HepG2 (cell line): ENCODE data around the gene DUSP7. TPM values are rescaled to one million over a fixed set of nuclear protein-coding genes. Genes with fewer than 3 reads are reported as not detected.

ENCODE experiments used
- ATAC-seq: fragments of 200-7000 bp; cut with Tn5 transposase; 3 replicates; pipeline ENCODE4 v1.9.1; 2020; ENCODE audit warnings: mild to moderate bottlenecking, moderate library complexity
- BruUV-seq: library from RNA; stranded (reverse); fragments of 400-500 nt; replicated peaks from 2 replicates; lab custom pipeline; 2021; lab: Mats Ljungman, UMichigan
- CTCF ChIA-PET: fragments of 300-600 bp; formaldehyde crosslinking; extraction: SDS; loops from one replicate; lab custom pipeline; 2021; ENCODE audit warnings: low total read pairs, inconsistent platforms, low intra/inter-chr PET ratio; lab: Yijun Ruan, JAX
- POLR2A ChIA-PET: fragments of 350-600 bp; sonication (Branson Sonifier 250); formaldehyde crosslinking; loops from one replicate; lab custom pipeline; 2020; ENCODE audit warnings: antibody characterized with exemption, inconsistent platforms; lab: Yijun Ruan, JAX
- DNase-seq: peaks from one replicate; pipeline ENCODE4 v3.0.0-alpha.2; 2015; ENCODE audit warnings: low spot score
- FAIRE-seq: peaks from 3 replicates; lab custom pipeline; 2011; peaks lifted over from hg19 to GRCh38; lab: Jason Lieb, UNC
- H2AFZ ChIP-seq: one replicate; pipeline ENCODE4 v1.6.1; 2011; ENCODE audit warnings: low read length, inconsistent platforms
- H3K27ac ChIP-seq: fragments of 300-600 bp; 3 replicates; pipeline ENCODE4 v1.8.0; 2011; ENCODE audit warnings: mixed run types, mild to moderate bottlenecking, mixed read lengths, low read length, inconsistent platforms; ENCODE audit not compliant: insufficient read depth; ENCODE audit errors: extremely low read length
- H3K27me3 ChIP-seq, 2 experiments: fragments of 200-600 bp in 1 of 2; 2 replicates in 1 of 2; 3 replicates in 1 of 2; pipeline versions ENCODE4 v1.6.0 to v1.8.0; 2011; ENCODE audit warnings: low read length in 2 of 2, mild to moderate bottlenecking in 2 of 2, moderate library complexity in 2 of 2, inconsistent platforms in 1 of 2; ENCODE audit not compliant: insufficient read depth in 2 of 2, control insufficient read depth in 1 of 2
- H3K36me3 ChIP-seq, 2 experiments: fragments of 200-600 bp in 1 of 2; replicated peaks in 1 of 2; 2 replicates in 1 of 2; 3 replicates in 1 of 2; pipeline versions ENCODE4 v1.5.1 to v1.8.0; 2011; ENCODE audit warnings: low read length in 2 of 2, inconsistent platforms in 1 of 2; ENCODE audit not compliant: insufficient read depth in 2 of 2, control insufficient read depth in 1 of 2
- H3K4me1 ChIP-seq: 2 replicates; pipeline ENCODE4 v1.5.1; 2012; ENCODE audit warnings: low read length, inconsistent platforms; ENCODE audit not compliant: insufficient read depth
- H3K4me2 ChIP-seq: 2 replicates; pipeline ENCODE4 v1.6.0; 2011; ENCODE audit warnings: low read depth, low read length, inconsistent platforms
- H3K4me3 ChIP-seq, 3 experiments: fragments of 200-600 bp in 1 of 3; sonication (generic), shearing (Covaris generic) in 1 of 3; replicated peaks in 1 of 3; 2 replicates each; pipeline ENCODE4 v1.5.1; 2011 to 2016; ENCODE audit warnings: low read length in 3 of 3, inconsistent platforms in 2 of 3, low read depth in 2 of 3, mild to moderate bottlenecking in 2 of 3, control low read depth in 1 of 3, mixed read lengths in 1 of 3; ENCODE audit not compliant: insufficient read depth in 1 of 3
- H3K79me2 ChIP-seq: one replicate; pipeline ENCODE4 v1.6.1; 2011; ENCODE audit warnings: low read length, inconsistent platforms; ENCODE audit not compliant: insufficient read depth
- H3K9ac ChIP-seq: 2 replicates; pipeline ENCODE4 v1.6.0; 2011; ENCODE audit warnings: mild to moderate bottlenecking, low read depth, low read length, inconsistent platforms; ENCODE audit not compliant: insufficient read depth
- H3K9me3 ChIP-seq: 2 replicates; pipeline ENCODE4 v1.5.1; 2012; ENCODE audit warnings: mild to moderate bottlenecking, low read length
- H4K20me1 ChIP-seq: 2 replicates; pipeline ENCODE4 v1.6.0; 2011; ENCODE audit warnings: inconsistent platforms, mild to moderate bottlenecking, low read length, moderate library complexity; ENCODE audit not compliant: insufficient read depth
- GLI4 ChIP-seq: sonication (generic); formaldehyde crosslinking; IDR thresholded peaks from 2 replicates; pipeline ENCODE4 v1.5.1; 2020; ENCODE audit warnings: missing genetic modification reagents, mild to moderate bottlenecking, moderate library complexity, borderline replicate concordance
- HIVEP1 ChIP-seq: sonication (generic); formaldehyde crosslinking; IDR thresholded peaks from 2 replicates; pipeline ENCODE4 v1.4.0; 2020; ENCODE audit warnings: mild to moderate bottlenecking, missing genetic modification reagents
- ISL2 ChIP-seq: sonication (generic); formaldehyde crosslinking; IDR thresholded peaks from 2 replicates; pipeline ENCODE4 v1.5.0; 2020; ENCODE audit warnings: missing genetic modification reagents
- KDM5A ChIP-seq: fragments of 200-600 bp; sonication (generic); IDR thresholded peaks from 2 replicates; pipeline ENCODE4 v1.7.0; 2018; ENCODE audit warnings: antibody characterized with exemption, mild to moderate bottlenecking, low read length, borderline replicate concordance
- MEF2D ChIP-seq: sonication (generic); formaldehyde crosslinking; IDR thresholded peaks from 2 replicates; pipeline ENCODE4 v1.5.1; 2020; ENCODE audit warnings: mild to moderate bottlenecking, missing genetic modification reagents
- TCF7 ChIP-seq: sonication (generic); IDR thresholded peaks from 2 replicates; pipeline ENCODE4 v1.6.1; 2016; ENCODE audit warnings: antibody characterized with exemption, low read depth
- ZBTB7A ChIP-seq: sonication (generic); formaldehyde crosslinking; IDR thresholded peaks from 2 replicates; pipeline ENCODE4 v1.8.0; 2022; ENCODE audit warnings: mild to moderate bottlenecking, missing genetic modification reagents
- ZNF17 ChIP-seq: sonication (generic); formaldehyde crosslinking; IDR thresholded peaks from 2 replicates; pipeline ENCODE4 v1.5.0; 2020; ENCODE audit warnings: mild to moderate bottlenecking, missing genetic modification reagents
- ZNF746 ChIP-seq: sonication (generic); formaldehyde crosslinking; IDR thresholded peaks from 2 replicates; pipeline ENCODE4 v1.8.0; 2022; ENCODE audit warnings: mild to moderate bottlenecking, missing genetic modification reagents
- ZNF766 ChIP-seq: sonication (generic); formaldehyde crosslinking; IDR thresholded peaks from 2 replicates; pipeline ENCODE4 v1.5.0; 2020; ENCODE audit warnings: missing genetic modification reagents, borderline replicate concordance
- WGBS: methylation state at CpG from one replicate; pipeline ENCODE4 v1.1.6; 2017; ENCODE audit warnings: low lambda C conversion rate; 5-methylcytosine and 5-hydroxymethylcytosine counted together
- in situ Hi-C: cut with HindIII; loops from 2 replicates; pipeline ENCODE4 v1.10.0; 2017; ENCODE audit warnings: low pct_unique_long_range_greater_than_20kb; ENCODE audit not compliant: extremely low pct_ligation_motif_present
- intact Hi-C: fragments of 100-400 bp; cut with micrococcal nuclease; formaldehyde crosslinking; loops from one replicate; pipeline ENCODE4 v1.10.0; 2022; ENCODE audit not compliant: unreplicated experiment
- polyA plus RNA-seq, 8 experiments: library from polyadenylated mRNA; depleted of rRNA in 3 of 8; stranded (reverse) in 7 of 8; unstranded in 1 of 8; fragments of >200 nt; fragmentation: Illumina TruSeq in 4 of 8; extraction: Trizol in 4 of 8; gene quantifications; 2 replicates each; pipeline versions ENCODE4 v1.2.1 to v1.2.3, GENCODE V29; 2011 to 2016; ENCODE audit warnings: low read depth in 4 of 8, missing spikeins in 1 of 8, mixed read lengths in 1 of 8; ENCODE audit not compliant: insufficient read depth in 1 of 8
- total RNA-seq, 5 experiments: library from RNA; depleted of rRNA; stranded (reverse); fragments of >200 nt; fragmentation: Illumina TruSeq; extraction: Trizol; gene quantifications; 2 replicates each; pipeline ENCODE4 v1.2.3, GENCODE V29; 2016; ENCODE audit warnings: low read depth in 1 of 5
- TF ChIP-seq, protein P1 (sequence below): sonication (generic); formaldehyde crosslinking; IDR thresholded peaks from 2 replicates; pipeline ENCODE4 v1.8.1; 2022; ENCODE audit warnings: low read depth, mild to moderate bottlenecking, missing genetic modification reagents
- TF ChIP-seq, protein P2 (sequence below): sonication (generic); formaldehyde crosslinking; IDR thresholded peaks from 2 replicates; pipeline ENCODE4 v1.8.0; 2022; ENCODE audit warnings: missing genetic modification reagents, low read depth, mild to moderate bottlenecking, borderline replicate concordance
- TF ChIP-seq, protein P3 (sequence below): sonication (generic); formaldehyde crosslinking; IDR thresholded peaks from 2 replicates; pipeline ENCODE4 v1.5.0; 2020; ENCODE audit warnings: mild to moderate bottlenecking, missing genetic modification reagents
- TF ChIP-seq, protein P4 (sequence below): sonication (generic); formaldehyde crosslinking; IDR thresholded peaks from 2 replicates; pipeline ENCODE4 v1.8.1; 2023; ENCODE audit warnings: mild to moderate bottlenecking, missing genetic modification reagents
- TF ChIP-seq, protein P5 (sequence below): sonication (generic); formaldehyde crosslinking; IDR thresholded peaks from 2 replicates; pipeline ENCODE4 v1.4.0; 2020; ENCODE audit warnings: missing genetic modification reagents

Gene DUSP7
- total and polyA plus RNA-seq, 2 of the 13 experiments (the other 11 are each of a cell fraction or from before 2014, with no cell fraction given), result 6.6 to 8.8 TPM

DNA sequence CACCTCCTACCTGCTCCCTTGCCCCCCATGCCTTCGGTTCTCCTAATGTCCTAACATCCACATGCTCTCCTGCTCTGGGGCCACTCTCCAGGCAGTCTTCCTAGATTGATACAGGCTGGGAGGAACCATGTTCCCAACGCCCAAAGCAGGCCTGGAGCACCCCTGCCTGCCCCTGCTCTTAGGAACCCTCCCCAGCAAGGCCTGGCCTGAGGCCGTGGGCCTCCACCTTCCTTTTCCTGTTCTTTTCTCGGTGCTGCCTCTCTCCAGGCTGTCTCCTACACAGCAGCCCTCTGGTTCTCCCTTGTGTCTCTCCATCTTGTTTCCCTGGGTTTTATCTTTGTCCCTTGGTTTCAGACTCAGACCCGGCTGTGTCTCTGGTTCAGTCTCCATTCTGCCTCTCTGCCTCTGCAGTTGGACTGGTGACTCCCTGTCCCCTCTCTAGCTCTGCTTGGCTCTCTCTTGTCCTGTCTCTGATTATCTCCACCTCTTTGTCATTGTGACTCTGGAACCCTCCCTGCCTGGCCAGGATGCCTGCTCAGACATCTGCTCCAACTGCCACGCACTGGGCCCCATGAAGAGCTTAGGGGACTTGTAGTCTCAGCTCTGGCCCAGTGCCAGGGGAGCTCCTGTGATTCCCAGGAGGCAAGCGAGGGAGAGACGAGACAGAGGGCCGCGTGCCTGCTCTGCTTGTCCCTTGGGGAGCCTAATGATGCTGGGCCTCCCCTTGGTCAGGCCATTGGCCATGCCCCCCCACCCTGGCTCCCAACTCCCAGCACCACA lies 34.7 kb downstream of the DUSP7 start:
- no peak overlapping the region for H3K9ac ChIP-seq
- no peaks in the 10 kb centered on the region for H3K36me3 ChIP-seq
- H3K27ac ChIP-seq, result no peak overlapping the region
- ATAC-seq (no peak), DNase-seq (no peak), FAIRE-seq (no peak)
- H3K9me3 ChIP-seq, result no peaks in the 10 kb centered on the region
- CTCF ChIA-PET, result no interaction called here
- WGBS, result 27% methylated on average over 6 of the region's 10 CpGs
- H3K27me3 ChIP-seq, result peaks cover 0 to 70% of the 10 kb centered on the region in 2 experiments; a peak in 4 of 5 replicates
- in situ Hi-C loops (no loop called here), intact Hi-C loops (no loop called here)
- POLR2A ChIA-PET, result no interaction called here
- H4K20me1 ChIP-seq, result no peaks in the 10 kb centered on the region
- H3K79me2 ChIP-seq, result no peaks in the 10 kb centered on the region
- peaks cover 61% of the 10 kb centered on the region for H3K4me1 ChIP-seq
- H3K4me3 ChIP-seq, result no peak overlapping the region
- no peak overlapping the region for H3K4me2 ChIP-seq
- no TSS peak for BruUV-seq
- no peak overlapping the region for H2AFZ ChIP-seq
- TF ChIP-seq ZBTB7A (CRISPR knock-in tag), result no peak
- TF ChIP-seq ZNF17 (CRISPR knock-in tag), result no peak
- TF ChIP-seq KDM5A, result no peak
- TF ChIP-seq, protein P1, sequence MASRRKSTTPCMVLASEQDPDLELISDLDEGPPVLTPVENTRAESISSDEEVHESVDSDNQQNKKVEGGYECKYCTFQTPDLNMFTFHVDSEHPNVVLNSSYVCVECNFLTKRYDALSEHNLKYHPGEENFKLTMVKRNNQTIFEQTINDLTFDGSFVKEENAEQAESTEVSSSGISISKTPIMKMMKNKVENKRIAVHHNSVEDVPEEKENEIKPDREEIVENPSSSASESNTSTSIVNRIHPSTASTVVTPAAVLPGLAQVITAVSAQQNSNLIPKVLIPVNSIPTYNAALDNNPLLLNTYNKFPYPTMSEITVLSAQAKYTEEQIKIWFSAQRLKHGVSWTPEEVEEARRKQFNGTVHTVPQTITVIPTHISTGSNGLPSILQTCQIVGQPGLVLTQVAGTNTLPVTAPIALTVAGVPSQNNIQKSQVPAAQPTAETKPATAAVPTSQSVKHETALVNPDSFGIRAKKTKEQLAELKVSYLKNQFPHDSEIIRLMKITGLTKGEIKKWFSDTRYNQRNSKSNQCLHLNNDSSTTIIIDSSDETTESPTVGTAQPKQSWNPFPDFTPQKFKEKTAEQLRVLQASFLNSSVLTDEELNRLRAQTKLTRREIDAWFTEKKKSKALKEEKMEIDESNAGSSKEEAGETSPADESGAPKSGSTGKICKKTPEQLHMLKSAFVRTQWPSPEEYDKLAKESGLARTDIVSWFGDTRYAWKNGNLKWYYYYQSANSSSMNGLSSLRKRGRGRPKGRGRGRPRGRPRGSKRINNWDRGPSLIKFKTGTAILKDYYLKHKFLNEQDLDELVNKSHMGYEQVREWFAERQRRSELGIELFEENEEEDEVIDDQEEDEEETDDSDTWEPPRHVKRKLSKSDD (CRISPR knock-in tag), result no peak
- no peak for TF ChIP-seq ZNF766 (CRISPR knock-in tag)
- TF ChIP-seq, protein P2, sequence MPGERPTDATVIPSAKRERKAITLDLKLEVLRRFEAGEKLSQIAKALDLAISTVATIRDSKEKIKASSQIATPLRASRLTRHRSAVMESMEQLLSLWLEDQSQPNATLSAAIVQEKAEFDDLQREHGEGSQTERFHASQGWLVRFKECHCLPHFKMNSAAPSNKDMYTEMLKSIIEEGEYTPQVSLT, result no peak
- no peak for TF ChIP-seq MEF2D (CRISPR knock-in tag)
- TF ChIP-seq, protein P3, sequence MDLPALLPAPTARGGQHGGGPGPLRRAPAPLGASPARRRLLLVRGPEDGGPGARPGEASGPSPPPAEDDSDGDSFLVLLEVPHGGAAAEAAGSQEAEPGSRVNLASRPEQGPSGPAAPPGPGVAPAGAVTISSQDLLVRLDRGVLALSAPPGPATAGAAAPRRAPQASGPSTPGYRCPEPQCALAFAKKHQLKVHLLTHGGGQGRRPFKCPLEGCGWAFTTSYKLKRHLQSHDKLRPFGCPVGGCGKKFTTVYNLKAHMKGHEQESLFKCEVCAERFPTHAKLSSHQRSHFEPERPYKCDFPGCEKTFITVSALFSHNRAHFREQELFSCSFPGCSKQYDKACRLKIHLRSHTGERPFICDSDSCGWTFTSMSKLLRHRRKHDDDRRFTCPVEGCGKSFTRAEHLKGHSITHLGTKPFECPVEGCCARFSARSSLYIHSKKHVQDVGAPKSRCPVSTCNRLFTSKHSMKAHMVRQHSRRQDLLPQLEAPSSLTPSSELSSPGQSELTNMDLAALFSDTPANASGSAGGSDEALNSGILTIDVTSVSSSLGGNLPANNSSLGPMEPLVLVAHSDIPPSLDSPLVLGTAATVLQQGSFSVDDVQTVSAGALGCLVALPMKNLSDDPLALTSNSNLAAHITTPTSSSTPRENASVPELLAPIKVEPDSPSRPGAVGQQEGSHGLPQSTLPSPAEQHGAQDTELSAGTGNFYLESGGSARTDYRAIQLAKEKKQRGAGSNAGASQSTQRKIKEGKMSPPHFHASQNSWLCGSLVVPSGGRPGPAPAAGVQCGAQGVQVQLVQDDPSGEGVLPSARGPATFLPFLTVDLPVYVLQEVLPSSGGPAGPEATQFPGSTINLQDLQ (CRISPR knock-in tag), result no peak
- TF ChIP-seq GLI4, result no peak
- TF ChIP-seq, protein P4, sequence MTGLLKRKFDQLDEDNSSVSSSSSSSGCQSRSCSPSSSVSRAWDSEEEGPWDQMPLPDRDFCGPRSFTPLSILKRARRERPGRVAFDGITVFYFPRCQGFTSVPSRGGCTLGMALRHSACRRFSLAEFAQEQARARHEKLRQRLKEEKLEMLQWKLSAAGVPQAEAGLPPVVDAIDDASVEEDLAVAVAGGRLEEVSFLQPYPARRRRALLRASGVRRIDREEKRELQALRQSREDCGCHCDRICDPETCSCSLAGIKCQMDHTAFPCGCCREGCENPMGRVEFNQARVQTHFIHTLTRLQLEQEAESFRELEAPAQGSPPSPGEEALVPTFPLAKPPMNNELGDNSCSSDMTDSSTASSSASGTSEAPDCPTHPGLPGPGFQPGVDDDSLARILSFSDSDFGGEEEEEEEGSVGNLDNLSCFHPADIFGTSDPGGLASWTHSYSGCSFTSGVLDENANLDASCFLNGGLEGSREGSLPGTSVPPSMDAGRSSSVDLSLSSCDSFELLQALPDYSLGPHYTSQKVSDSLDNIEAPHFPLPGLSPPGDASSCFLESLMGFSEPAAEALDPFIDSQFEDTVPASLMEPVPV, result no peak
- no peak for TF ChIP-seq ZNF746 (CRISPR knock-in tag)
- TF ChIP-seq ISL2 (CRISPR knock-in tag), result no peak
- TF ChIP-seq, protein P5, sequence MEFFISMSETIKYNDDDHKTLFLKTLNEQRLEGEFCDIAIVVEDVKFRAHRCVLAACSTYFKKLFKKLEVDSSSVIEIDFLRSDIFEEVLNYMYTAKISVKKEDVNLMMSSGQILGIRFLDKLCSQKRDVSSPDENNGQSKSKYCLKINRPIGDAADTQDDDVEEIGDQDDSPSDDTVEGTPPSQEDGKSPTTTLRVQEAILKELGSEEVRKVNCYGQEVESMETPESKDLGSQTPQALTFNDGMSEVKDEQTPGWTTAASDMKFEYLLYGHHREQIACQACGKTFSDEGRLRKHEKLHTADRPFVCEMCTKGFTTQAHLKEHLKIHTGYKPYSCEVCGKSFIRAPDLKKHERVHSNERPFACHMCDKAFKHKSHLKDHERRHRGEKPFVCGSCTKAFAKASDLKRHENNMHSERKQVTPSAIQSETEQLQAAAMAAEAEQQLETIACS (CRISPR knock-in tag), result no peak
- TF ChIP-seq TCF7, result no peak
- no peak for TF ChIP-seq HIVEP1
